COLO668 (cell line): Measurements from ENCODE around the gene ADORA1.

Experiments used
- DNase-seq: peaks from one replicate; lab custom pipeline; 2025; ENCODE audit not compliant: unreplicated experiment; lab: John Stamatoyannopoulos, UW

Gene ADORA1

DNA sequence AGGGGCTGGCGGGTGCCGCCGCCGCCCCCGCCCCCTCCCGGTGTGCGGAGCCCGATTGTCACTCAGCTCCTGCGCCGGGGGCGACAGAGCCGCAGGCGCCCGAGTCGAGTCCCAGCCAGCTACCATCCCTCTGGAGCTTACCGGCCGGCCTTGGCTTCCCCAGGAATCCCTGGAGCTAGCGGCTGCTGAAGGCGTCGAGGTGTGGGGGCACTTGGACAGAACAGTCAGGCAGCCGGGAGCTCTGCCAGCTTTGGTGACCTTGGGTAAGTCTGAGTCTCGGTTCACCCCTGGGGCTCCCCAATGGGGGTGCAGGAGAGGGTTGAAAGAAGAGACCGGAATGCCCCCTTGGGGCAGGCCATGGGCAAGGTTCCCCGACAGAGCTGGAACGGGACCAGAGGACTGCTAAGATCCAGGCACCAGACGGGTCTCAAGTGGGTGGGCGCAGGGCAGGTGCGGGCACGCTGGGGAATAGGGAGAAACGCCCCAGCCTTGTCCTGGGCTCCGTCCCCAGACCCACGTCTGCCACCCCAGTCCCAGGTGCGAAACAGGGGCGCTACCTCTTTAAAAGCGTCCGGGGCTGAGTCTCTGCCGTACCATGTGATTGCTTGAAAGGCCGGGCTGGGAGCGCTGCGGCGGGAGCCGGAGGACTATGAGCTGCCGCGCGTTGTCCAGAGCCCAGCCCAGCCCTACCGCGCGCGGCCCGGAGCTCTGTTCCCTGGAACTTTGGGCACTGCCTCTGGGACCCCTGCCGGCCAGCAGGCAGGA is at the start of gene ADORA1:
Gene ADORA1, plus strand, starts transcription at position 61 of the 765 bp plus-strand sequence. CDS start 1,116 bp downstream, outside the sequence.
- peak; percentile 66 for DNase-seq

DNA sequence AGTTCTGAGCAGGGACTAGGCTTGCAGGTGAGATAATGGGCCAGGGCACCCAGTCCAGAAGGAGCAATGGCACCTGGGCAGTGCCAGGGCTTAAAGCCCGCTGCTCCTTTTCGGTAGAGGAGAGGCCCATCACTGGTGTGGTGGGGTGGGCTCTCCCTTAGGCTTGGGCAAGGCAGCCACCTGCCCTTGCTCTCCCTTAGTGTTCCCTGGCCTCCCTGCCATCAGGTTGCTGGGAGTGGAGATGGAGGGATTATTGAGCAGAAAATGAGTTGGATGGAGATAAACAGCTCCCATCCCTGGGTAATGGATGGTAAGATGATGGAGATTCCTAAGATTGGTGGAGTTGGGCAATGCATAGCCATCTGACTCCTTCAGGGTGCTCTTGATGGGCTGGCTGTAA is 49.6 kb upstream of the ADORA1 start:
- DNase-seq: no peak

DNA sequence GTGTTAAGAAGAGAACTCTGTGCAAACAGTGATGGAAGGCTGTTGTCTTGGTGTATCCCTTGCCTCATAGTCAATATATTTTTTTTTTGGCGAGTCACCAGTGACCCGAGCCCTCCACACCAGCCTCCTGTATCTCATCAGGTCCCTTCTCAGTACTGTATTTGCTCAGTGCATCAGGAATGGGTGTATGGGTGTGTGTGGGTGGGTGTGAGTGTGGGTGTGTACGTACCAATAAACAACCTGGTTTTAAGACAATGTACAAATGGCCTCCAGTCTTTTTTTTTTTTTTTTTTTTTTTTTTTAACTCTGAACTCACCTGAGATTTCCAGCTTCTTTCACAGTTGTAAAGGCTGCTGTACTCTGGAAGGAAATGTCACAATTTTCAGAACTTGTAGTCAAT is 49.0 kb upstream of the ADORA1 start:
- DNase-seq: no peak

DNA sequence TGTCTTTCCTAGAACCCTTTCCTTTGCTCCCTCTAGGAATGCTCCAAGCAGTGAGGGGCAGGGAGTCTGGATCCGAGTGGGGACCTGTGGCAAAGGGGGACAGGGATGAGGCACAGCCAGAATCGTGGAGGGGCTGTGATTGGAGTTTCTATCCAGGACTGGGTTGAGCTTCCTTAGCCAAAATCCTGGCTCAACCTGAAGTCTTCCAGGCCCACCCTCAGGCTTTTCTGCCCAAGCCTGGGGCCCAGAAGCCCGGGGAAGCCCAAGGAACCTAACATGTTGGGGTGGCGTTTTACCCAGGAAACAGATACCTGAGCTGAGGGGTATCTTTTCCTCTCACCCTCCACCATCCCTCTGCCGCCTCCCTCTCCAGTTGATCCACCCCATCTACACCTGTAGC is 47.1 kb upstream of the ADORA1 start:
- DNase-seq: no peak

DNA sequence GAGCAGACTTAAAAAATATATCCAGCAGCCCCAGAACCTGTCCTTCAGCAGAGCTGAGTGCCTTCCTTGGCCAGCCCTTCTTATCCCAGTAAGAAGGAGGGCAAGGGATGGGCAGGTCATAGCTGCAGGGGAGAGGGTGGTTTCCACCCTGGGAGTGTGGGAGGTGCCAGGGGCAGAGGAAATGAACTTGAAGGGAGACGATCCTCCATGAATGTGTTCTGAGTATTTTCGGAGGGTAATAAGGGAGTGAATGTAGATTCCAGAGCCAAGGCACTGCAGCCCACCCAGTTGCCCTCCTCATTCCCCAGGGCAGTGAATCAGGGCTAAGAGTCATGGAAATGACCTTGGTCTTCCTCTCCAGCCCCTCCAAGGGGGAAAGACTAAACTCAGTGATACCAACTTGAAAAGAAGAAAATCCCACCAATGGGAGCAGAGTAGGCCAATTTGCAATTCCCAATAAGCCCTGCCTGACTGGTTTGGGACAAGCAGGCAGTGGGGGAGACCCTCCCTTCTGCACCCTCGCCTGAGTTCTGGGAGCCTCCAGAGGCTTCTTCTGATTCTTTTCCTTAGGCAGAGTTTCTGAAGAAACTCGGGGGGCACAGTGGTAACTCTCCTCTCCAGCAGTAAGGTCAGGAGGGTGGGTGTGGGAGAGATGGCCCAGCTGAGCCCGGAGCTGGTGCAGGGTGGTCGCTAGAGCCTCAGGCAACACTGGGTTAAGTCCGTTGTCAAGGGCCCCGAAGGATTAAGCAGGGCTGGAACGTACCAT is 45.9 kb upstream of the ADORA1 start:
- DNase-seq: no peak

DNA sequence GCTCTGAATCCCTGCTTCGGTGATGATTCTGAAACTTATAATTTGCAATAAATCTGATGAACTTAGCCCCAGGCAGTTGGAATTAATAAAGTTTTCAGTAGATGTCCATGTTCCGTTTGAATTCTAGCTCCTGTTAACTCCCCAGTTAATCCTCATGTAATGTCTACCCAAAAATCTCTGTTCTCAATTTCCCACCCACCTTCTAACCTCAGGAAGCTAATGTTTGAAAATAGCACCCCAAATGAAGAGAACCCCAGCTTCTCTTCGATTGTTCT is 45.4 kb upstream of the ADORA1 start:
- no peak for DNase-seq

DNA sequence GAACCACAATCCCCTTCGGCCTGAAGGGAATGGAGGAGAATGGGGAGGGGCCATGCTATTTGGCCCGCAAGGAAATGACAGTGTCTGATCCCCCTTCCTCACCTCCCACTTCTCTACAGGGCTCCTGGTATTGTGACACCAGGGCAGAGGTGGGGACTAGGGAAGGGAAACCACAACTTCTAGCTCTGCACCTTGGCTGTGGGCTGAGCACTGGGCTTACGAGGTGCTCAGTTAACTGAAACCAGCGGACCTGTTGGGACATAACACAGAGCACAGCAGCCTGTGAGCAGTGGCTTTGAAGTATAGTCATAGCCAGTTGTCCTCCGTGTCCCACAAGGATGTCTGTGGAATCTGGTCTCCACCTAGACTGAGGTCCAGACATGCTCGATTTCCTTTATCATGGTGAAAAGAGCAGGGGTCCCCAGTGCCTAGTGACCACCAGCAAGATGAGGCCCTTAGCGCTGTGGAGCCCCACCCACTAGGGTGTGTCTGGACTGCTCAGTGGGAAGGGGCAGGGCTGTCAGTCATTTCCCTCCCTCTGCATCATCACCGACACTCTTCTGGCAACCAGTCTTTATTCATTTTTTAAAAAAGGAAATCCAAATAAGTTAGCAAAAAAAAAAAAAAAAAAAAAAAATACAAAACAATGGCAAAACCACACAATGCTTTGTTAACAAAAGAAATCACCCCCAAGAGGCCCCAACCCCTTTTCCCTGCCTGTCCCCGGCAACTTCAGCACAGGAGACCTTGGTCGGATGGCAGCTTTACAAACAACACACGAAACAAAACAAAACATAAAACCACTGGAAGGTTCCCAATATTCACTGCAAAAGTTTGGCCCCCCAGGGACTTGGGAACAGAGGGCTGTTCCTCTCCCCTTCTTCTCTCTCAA is 44.7 kb upstream of the ADORA1 start:
- no peak for DNase-seq

DNA sequence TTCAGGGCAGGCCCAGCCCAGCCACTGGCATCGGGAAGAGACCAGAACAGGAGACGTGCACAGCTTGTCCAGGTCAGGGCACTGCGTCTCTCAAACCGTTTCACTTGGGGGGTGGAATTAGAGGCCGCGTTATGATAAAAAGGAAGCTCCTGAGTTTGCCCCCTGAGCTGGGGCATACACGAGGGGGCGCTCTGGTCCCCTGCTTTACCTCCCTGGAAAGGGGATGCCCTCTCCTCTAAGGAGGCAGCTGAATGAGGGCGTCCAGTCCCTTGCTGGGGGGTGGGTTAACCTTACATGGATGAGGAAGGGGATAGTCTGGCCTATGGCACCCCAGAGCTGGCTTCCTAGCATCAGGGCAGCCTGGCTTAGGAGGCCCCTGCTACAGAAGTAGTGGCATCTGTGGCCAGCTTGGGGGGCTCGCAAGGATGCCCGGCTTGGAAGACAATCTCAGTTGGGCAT is 44.0 kb upstream of the ADORA1 start:
- no peak for DNase-seq

DNA sequence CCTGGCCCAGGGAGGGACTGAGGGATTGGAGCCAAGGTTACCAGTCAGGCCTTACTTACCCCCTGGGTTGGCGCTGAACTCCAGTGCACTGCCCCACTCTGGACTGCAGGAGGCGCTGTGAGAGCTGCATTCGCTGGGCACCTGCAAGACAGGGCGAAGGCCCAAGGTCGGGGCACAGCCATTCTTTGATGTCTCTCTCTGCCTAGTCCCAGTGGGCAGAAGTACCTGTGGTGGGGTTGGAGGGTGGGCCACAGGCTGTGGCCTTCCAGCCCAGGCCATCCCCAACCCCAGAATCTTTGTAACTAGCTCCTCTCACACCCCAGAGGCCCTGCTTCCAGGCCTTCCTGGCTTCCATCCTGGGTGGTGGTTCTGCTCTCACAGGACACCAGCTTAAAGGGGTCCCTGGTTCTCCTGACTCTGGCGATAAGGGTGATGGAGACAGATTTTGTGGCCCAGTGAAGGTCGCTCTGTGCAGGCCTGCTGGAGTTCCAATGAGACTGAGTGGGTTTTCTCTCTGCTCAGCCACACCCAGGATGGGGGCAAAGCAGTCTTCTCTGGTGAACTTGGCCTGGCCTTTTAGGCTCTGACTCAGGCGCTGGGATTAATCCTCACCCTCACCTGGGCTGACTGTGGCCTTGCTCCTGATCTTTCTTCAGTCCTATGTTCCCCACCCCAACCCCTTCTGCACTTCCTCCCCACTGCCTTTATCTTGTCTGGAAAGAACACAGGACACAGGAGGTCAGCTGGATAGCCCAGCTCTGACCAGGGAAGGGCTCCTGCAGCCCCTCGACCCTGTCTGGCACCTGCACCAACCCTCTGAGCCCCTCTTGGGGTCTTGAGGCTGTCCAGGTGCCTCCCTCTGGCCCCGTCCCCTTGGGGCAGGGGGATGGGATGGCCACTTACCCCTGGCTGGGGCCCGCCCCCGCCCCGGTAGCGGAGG is 42.7 kb upstream of the ADORA1 start:
- peak; percentile 22 for DNase-seq

DNA sequence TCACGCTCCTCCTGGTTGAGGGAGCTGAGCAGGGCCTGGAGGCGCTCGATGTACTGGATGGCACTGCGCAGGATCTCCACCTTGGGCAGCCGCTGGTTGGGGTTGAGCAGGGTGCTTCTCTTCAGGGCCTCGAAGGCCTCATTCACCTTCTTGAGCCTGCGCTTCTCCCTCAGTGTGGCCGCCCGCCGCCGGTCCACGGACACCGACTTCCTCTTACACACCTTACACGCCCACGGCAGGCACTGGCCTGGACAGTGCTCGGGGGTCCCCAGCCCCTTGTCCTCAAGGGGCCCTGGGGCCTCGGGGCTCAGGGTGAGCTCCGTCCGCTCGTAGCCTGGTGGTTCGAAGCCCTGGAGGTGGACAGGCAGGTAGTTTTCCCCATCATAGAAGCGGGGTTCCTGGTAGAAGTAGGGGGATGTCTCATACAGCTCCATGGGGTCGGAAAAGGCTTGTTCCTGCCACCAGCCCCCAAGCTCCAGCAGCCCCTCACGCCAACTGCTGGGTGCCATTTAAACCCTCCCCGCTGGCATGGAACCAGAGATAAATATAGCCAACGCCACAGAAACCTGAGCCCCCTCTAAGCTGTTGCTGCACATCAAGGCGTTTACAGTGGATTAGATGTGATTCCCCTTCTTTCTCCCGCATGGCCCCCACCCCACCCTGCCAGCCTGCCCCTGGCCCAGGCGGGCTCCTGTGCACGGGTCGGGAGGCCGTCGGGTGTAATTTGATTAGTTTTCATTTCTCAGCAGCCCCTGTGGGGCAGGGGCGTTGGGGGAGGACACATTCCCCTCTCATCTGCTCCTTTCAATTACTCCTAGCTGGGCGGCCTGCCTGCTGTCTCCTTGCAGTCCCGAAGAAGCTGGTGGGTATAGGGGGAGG is 41.8 kb upstream of the ADORA1 start, which contains the start of gene MYOG:
Gene MYOG, minus strand, starts transcription at position 485 of the 879 bp plus-strand sequence. Its CDS starts 51 bp downstream, at position 434.
- DNase-seq: no peak

DNA sequence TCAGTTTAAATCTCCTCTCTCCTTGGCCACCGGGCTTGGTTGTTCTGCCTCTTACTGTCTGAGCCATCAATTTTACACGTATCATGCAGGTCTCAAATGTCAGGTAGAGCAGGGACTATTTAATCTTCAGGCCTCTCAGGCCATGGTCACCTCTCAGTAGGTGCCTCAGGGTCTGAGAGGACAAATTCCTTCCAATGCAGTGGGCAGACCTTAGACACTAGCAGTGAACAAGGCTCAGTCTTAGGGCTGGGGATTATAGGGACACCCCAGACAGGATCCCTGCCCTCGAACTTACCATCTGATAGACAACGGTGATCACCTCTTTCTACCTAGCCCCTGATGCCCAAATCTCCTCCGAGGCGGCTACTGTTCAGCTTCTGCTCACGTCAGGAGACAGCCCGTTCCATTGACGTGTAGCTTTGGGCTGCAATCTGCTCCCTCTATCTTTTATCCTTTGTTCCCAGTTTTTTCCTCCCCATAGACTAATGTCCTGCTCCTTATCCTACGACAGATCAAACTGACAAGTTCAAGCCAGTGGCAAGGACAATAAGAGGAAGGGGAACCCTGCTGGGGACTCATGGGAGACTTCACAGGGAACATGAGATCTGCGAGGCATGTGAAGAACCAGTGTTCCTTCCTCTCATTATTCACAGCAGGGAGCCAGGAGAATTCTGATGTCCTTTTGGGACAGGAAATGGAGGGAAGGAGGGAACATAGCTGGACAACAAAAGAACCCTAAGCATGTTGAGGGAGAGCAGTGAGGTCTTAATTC is 40.3 kb upstream of the ADORA1 start:
- DNase-seq: no peak

DNA sequence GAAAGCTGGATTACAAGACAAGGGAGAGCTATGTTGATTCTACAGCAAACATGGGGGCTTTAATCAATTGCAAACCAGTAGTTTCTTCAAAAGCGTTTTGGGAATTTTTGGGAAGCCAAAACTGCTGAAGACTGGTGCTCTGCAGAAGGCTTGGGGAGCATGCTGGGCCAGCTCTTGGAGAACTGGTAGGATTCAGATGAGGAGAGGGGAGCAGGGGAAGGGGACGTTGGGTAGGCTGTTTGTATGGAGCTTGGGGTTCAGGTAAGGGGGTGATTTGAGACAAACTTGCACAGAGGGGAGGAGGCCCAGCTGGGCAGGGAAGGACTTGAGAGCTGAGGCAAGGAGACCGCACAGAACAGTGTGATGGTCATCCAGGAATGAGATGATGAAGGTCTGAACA is 39.1 kb upstream of the ADORA1 start:
- DNase-seq: no peak

DNA sequence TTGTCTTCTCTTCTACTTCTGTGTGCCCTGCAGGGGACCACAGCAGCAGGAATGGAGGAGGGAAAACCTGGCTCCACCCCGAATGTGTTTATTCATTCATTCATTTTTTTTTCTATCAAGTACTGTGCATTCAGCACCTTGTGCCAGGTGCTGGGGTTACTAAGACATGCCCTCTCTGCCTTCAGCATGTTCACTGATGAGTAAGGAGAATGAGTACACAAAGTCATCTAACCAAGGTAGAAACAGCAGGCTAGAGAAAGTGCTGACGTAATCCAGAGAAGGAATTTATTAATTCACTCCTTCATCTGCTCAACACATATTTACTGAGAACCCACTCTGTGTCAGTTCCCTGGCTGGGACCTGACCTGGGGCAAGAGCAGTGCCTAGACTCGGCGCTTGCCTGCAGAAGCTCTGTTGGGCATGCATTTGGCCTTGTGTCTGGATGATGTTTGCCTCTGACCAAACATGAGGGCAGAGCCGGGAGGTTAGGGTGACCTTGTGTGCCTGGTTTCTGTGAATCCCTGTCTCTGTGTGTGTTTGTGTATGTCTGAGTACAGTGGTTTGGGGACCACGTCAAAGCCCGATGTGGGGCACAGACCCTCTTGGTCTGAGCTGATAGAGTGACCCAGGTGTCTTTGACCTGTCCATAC is 38.4 kb upstream of the ADORA1 start:
- DNase-seq: no peak

DNA sequence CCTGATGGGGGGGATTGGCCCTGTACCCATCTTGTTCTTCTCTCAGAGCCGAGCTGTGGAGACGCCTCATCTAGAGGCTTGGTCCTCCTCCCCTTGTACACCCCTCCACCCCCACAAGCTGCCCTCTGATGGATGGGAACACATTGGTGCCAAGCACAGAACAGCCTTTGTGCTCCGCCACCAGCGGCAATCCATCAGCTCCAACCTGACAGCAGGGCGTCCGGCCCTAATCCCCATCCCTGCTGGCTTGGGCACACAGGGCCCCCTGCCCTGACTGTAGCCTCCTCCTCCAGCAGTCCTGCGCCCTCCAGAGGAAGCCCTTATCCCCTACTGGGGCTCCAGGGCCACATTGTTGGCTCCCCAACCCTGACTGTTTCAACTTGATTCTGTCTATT is 37.9 kb upstream of the ADORA1 start:
- no peak for DNase-seq

DNA sequence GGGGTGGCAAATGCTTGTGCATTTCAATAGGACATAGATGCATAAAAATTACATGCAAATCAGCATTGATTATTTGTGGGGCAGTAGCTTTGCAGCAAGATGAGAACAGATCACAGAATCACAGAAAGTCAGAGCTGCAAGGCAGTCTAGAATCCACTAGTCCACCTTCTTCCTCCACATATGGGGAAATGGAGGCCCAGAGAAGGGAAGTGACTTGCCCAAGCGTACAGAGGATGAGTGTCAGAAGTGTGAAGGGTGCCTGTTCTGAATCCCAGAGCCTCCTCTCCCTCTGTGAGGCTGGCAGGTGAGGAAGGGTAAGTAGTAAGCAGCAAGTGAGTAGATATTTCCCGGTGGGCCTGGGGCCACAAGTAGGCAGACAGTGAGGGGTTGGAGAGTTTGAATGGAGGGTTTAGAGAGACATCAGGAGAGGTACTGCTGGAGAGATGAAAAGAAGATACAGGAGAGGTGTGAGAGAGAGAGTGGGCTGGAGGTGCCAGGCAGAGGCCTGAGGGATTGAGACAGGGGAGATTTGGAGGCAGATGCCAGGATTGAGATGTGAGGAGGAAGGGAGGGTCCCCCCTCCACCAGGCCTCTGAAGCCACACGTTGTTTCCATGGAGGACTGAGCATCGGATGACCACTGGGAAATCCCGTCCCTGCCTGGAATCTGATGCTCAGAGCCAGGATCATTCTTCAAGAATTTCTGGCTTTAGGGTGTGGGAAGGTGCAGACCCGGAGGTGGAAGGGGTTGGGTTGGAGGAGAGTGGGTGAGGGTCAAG is 36.9 kb upstream of the ADORA1 start:
- DNase-seq: no peak

DNA sequence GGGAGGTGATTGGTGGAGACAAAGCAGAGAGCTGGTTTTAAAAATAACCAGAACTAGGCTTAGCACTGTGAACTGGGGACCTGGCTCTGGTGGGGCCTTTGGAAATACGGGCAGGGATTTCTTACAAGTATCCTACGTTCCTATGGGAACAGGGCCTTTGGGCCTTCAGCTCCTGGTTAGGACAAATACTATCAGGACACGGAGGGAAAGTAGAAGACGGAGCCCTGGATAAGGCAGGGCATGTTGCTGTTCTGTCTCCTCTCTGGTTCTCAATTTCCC is 36.4 kb upstream of the ADORA1 start:
- no peak for DNase-seq

DNA sequence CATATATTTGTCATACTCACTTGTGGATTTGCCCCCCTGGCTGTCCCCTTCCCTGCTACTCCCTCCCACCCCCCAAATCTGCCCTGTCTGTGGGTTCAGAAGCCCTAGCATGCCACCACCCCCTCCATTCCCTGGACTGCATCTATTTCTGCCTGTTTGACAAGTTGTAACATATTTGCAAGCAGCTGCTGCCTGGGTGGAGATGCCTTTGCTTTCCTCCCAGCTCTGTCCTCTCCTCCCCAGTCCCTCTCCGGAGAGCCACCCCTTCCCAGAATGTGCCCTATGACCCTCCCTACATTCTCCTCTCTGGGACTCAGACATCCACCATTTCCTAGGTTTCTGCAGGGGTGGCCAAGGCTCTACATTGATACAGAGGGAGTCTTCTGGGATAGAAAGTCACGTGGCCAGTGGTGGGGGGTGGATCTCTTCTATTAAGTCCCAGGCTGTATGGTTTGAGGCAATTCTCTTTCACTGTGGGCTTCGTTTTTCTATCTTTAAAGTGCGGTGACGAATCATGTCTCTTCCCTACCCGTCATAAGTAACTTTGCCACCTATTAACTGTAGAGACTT is 35.7 kb upstream of the ADORA1 start:
- DNase-seq: no peak
